ENCODE data around the gene UCHL5. TPM values are rescaled to one million over a fixed set of nuclear protein-coding genes. Genes with fewer than 3 reads are reported as not detected.

Gene UCHL5
- total and polyA plus RNA-seq, 2 donors (not counting 3 experiments of a cell fraction or from before 2014, with no cell fraction given): 9.8 to 45.6 TPM

- peaks cover 62% of the 10 kb centered on the region for H3K79me2 ChIP-seq (ENCODE audit: control insufficient read depth, insufficient read depth, low read length)
- peaks cover 0 to 7% of the 10 kb centered on the region in 2 experiments for H3K36me3 ChIP-seq (ENCODE audit: control insufficient read depth in 2 of 2, extremely low read depth in 1 of 2, insufficient read depth in 2 of 2, low read length in 2 of 2)
These were observed 10.7 kb upstream of the UCHL5 start for GRCh38 chr1:193069748-193070385.

More at GRCh38 chr1:193069748-193070385, 10.7 kb upstream of the UCHL5 start:
- H3K9me1 ChIP-seq (replicated peaks; ENCODE audit: control insufficient read depth, extremely low read depth, insufficient read depth, low read length): no peaks in the 10 kb centered on the region
- ChIA-PET POLR2A (no interaction called here), CTCF (interaction anchor here (0.6 to 1.5 kb wide), 4 partner anchors 10 to 52 kb away, joined by 3 to 6 read pairs (median 4); partner anchors contain the start of genes CDC73 and GLRX2)
- H3K9me3 ChIP-seq (replicated peaks; ENCODE audit: control insufficient read depth, insufficient read depth, low read length): no peaks in the 10 kb centered on the region
- H3K4me3 ChIP-seq (replicated peaks in 1 of 3; ENCODE audit: insufficient read depth in 1 of 3, low read depth in 1 of 3, low read length in 3 of 3): no peak overlapping the region
- intact Hi-C loops (cut with micrococcal nuclease): no loop called here
- no TSS peak for BruUV-seq (replicated peaks)
- H3K4me2 ChIP-seq (ENCODE audit: insufficient read depth, low read length): no peak overlapping the region
- H3K9ac ChIP-seq (replicated peaks; ENCODE audit: extremely low read depth, insufficient read depth, low read length): no peak overlapping the region
- TF ChIP-seq POLR2AphosphoS5 (IDR thresholded peaks at IDR 0.05; ENCODE audit: insufficient read depth, low read depth, low read length) (no peak), CTCF (IDR thresholded peaks at IDR 0.05; ENCODE audit: extremely low read depth in 1 of 2, insufficient read depth in 1 of 2, low read depth in 1 of 2, low read length in 2 of 2) (peak; percentile 28 to 31)
- DNase-seq (ENCODE audit: low read depth, low spot score) (peak; percentile 7), FAIRE-seq (no peak)
- H3K4me1 ChIP-seq (ENCODE audit: control insufficient read depth, extremely low read depth, insufficient read depth, low read length): no peaks in the 10 kb centered on the region
- no peak overlapping the region for H3K27ac ChIP-seq (ENCODE audit: insufficient read depth, low read depth, low read length)
- peaks cover 5% of the 10 kb centered on the region for H4K20me1 ChIP-seq (replicated peaks; ENCODE audit: control insufficient read depth, extremely low read depth, insufficient read depth, low read length)
- dilution Hi-C loops (cut with MboI; ENCODE audit: extremely low pct_ligation_motif_present, low sequenced_read_pairs): no loop called here
- H2AFZ ChIP-seq (ENCODE audit: low read depth, low read length): no peak overlapping the region
- H3K27me3 ChIP-seq (ENCODE audit: control insufficient read depth in 2 of 2, insufficient read depth in 2 of 2, low read length in 2 of 2): no peaks in the 10 kb centered on the region

Measured in endothelial cell of umbilical vein (primary cell).